Measurements from ENCODE around the gene EEF1AKMT2. TPM values are rescaled to one million over a fixed set of nuclear protein-coding genes. Genes with fewer than 3 reads are reported as not detected.

Gene EEF1AKMT2
- total RNA-seq, result 14.1 TPM
- long read RNA-seq, transcript EEF1AKMT2-201 (7 exons, 1,462 nt), result major isoform, 5 of 14 reads
- long read RNA-seq, partial matches to known transcripts, result 0 of 14 reads
- long read RNA-seq, other reads (novel, unspliced or antisense), result 4 of 14 reads

- TF ChIP-seq, protein P1, sequence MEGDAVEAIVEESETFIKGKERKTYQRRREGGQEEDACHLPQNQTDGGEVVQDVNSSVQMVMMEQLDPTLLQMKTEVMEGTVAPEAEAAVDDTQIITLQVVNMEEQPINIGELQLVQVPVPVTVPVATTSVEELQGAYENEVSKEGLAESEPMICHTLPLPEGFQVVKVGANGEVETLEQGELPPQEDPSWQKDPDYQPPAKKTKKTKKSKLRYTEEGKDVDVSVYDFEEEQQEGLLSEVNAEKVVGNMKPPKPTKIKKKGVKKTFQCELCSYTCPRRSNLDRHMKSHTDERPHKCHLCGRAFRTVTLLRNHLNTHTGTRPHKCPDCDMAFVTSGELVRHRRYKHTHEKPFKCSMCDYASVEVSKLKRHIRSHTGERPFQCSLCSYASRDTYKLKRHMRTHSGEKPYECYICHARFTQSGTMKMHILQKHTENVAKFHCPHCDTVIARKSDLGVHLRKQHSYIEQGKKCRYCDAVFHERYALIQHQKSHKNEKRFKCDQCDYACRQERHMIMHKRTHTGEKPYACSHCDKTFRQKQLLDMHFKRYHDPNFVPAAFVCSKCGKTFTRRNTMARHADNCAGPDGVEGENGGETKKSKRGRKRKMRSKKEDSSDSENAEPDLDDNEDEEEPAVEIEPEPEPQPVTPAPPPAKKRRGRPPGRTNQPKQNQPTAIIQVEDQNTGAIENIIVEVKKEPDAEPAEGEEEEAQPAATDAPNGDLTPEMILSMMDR (IDR thresholded peaks at IDR 0.05), result peak; percentile 59
- no peaks in the 10 kb centered on the region for H3K27me3 ChIP-seq (ENCODE audit: low read depth)
- H3K27ac ChIP-seq, result peak within 1 kb of the TSS; percentile 90
- ATAC-seq (peak; percentile 99 to 100), DNase-seq (peak; percentile 91)
- no peaks in the 10 kb centered on the region for H3K9me3 ChIP-seq
- peak within 1 kb of the TSS; percentile 80 for H3K4me3 ChIP-seq
- H3K4me1 ChIP-seq, result peaks cover 12% of the 10 kb centered on the region
- intact Hi-C loops (cut with DNase I), result no loop called here
- H3K36me3 ChIP-seq, result peaks cover 16% of the 10 kb centered on the region
Observed at GRCh38 chr10:124791547-124792348, at the start of gene EEF1AKMT2. EEF1AKMT2 (minus strand) TSS chr10:124791887; CDS start chr10:124791833, 54 bp downstream.

DNA sequence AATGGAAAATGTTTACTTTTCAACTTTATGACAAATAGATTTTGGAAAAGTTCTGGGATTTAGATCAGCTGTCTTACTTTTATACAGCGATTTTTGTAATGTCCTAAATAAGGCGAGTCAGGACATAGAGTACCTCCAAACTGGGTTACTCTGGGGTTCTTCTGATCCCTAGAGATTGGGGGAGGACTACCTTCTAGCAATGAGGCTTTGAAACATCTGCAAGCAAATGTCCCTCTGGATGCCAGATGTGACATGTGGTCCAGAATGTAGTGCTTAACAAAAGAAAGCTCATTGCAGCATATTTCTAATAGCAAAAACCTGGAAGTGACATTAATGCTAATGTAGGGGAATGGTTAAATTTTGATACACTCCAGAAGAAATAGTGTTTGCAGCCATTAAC, 46.0 kb upstream of the EEF1AKMT2 start:
- Histone ChIP-seq H3K9me3 (no peaks in the 10 kb centered on the region), H3K36me3 (peaks cover 51% of the 10 kb centered on the region), H3K4me1 (no peaks in the 10 kb centered on the region), H3K27ac (no peak overlapping the region), H3K4me3 (no peak overlapping the region), H3K27me3 (ENCODE audit: low read depth) (no peaks in the 10 kb centered on the region)
- TF ChIP-seq, protein P1 (IDR thresholded peaks at IDR 0.05), result no peak
- no peak for ATAC-seq
- intact Hi-C loops (cut with DNase I), result no loop called here
- no peak for DNase-seq

DNA sequence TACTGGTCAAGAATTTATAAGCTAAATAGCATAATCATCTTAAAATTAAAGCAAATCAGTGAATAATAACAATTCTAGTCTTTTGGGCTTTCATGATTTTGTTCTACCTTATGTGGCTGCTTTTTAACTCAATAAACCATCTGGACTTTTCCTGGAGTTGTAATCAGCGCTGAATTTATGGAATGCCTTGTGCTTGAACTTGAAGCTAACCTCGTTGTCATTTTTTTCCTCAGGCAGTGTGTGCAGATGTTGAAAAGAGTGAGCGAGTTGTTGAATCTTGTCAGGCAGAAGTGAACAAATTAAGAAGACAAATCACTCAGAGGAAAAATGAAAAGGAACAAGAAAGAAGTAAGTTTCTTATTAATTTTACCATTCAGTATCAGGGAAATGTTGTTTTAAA, 39.4 kb upstream of the EEF1AKMT2 start:
- peaks cover 98% of the 10 kb centered on the region for H3K36me3 ChIP-seq
- intact Hi-C loops (cut with DNase I), result no loop called here

GRCh38 chr10:124830445-124830844, 38.8 kb upstream of the EEF1AKMT2 start:
- ATAC-seq (no peak), DNase-seq (no peak)
- H3K4me3 ChIP-seq, result no peak overlapping the region
- no peaks in the 10 kb centered on the region for H3K27me3 ChIP-seq (ENCODE audit: low read depth)
- no peaks in the 10 kb centered on the region for H3K9me3 ChIP-seq
- no peaks in the 10 kb centered on the region for H3K4me1 ChIP-seq
- TF ChIP-seq, protein P1 (IDR thresholded peaks at IDR 0.05), result no peak
- intact Hi-C loops (cut with DNase I), result no loop called here
- H3K27ac ChIP-seq, result no peak overlapping the region
- H3K36me3 ChIP-seq, result peaks cover 97% of the 10 kb centered on the region

More for the DNA sequence above, 39.4 kb upstream of the EEF1AKMT2 start:
- Histone ChIP-seq H3K27me3 (ENCODE audit: low read depth) (no peaks in the 10 kb centered on the region), H3K9me3 (no peaks in the 10 kb centered on the region), H3K4me1 (no peaks in the 10 kb centered on the region), H3K4me3 (no peak overlapping the region), H3K27ac (no peak overlapping the region)
- ATAC-seq, result no peak
- no peak for DNase-seq
- TF ChIP-seq, protein P1 (IDR thresholded peaks at IDR 0.05), result no peak

DNA sequence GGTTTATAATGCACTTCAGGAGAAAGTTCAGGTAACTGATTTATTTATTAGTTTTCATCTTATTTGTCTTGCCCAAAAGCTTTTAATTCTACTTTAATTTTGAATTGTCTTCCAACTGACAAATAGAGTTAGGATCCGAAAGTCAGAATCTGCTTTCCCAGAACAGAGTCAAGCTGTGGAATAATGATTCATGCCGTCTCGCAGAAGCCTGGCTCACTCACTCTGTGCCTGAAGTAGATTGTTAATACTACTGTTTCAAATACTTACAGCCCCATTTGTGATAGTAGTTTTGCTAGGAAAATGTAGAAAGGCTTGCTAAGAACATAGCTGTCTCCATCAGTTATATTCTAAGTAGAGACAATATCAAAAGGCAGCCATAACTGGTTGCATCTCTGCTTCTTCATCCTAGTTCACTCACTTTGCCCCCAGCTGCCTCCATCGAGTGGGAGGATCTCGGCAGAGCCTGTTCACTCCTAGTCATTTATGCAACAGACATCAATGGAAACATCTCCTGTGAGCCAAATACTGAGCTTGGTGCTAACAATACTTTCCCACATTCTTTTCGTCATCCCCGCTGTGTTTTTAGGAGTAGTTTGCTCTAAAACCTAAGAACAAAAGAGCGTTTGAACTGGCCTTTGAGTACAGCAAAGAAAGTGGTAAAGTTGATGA, 37.9 kb upstream of the EEF1AKMT2 start:
- Histone ChIP-seq H3K4me3 (no peak overlapping the region), H3K36me3 (peaks cover 92% of the 10 kb centered on the region), H3K27me3 (ENCODE audit: low read depth) (no peaks in the 10 kb centered on the region), H3K9me3 (no peaks in the 10 kb centered on the region), H3K4me1 (no peaks in the 10 kb centered on the region), H3K27ac (no peak overlapping the region)
- no peak for DNase-seq
- no peak for ATAC-seq
- TF ChIP-seq, protein P1 (IDR thresholded peaks at IDR 0.05), result no peak
- intact Hi-C loops (cut with DNase I), result no loop called here

Data from lower lobe of right lung (tissue), 2 donors.